Endothelial cell of umbilical vein (primary cell): ENCODE data around the gene OXER1. TPM values are rescaled to one million over a fixed set of nuclear protein-coding genes. Genes with fewer than 3 reads are reported as not detected.

ENCODE experiments used
- BruUV-seq: library from RNA; stranded (reverse); fragments of 400-500 nt; replicated peaks from 2 replicates; lab custom pipeline; 2021; lab: Mats Ljungman, UMichigan
- CTCF ChIA-PET: fragments of 300-600, 350-600 bp; sonication (Branson Sonifier 250); formaldehyde crosslinking; loops from one replicate; lab custom pipeline; 2021; ENCODE audit warnings: antibody characterized with exemption, inconsistent platforms; lab: Charles Lee
- POLR2A ChIA-PET: fragments of 300-600, 350-600 bp; sonication (Branson Sonifier 250); formaldehyde crosslinking; loops from one replicate; lab custom pipeline; 2021; ENCODE audit warnings: antibody characterized with exemption, inconsistent platforms; lab: Charles Lee
- DNase-seq: peaks from one replicate; pipeline ENCODE4 v3.0.0-alpha.2; 2011; ENCODE audit warnings: low read depth, low spot score
- FAIRE-seq: peaks from 2 replicates; lab custom pipeline; 2011; peaks lifted over from hg19 to GRCh38; lab: Jason Lieb, UNC
- H2AFZ ChIP-seq: 2 replicates; pipeline ENCODE4 v1.6.0; 2012; ENCODE audit warnings: low read depth, low read length, control low read depth, inconsistent platforms
- H3K27ac ChIP-seq: 2 replicates; pipeline ENCODE4 v1.5.1; 2011; ENCODE audit warnings: low read depth, mild to moderate bottlenecking, control low read depth, low read length, moderate library complexity; ENCODE audit not compliant: insufficient read depth
- H3K27me3 ChIP-seq, 2 experiments: 2 replicates each; pipeline versions ENCODE4 v1.6.0 to v1.6.1; 2011; ENCODE audit warnings: low read length in 2 of 2, mixed read lengths in 1 of 2; ENCODE audit not compliant: control insufficient read depth in 2 of 2, insufficient read depth in 2 of 2
- H3K36me3 ChIP-seq, 2 experiments: 2 replicates in 1 of 2; 3 replicates in 1 of 2; pipeline ENCODE4 v1.5.1; 2011; ENCODE audit warnings: low read length in 2 of 2, mild to moderate bottlenecking in 1 of 2, moderate library complexity in 1 of 2; ENCODE audit not compliant: control insufficient read depth in 2 of 2, insufficient read depth in 2 of 2; ENCODE audit errors: extremely low read depth in 1 of 2
- H3K4me1 ChIP-seq: 3 replicates; pipeline ENCODE4 v1.5.1; 2011; ENCODE audit warnings: mild to moderate bottlenecking, low read length; ENCODE audit not compliant: control insufficient read depth, insufficient read depth; ENCODE audit errors: extremely low read depth
- H3K4me2 ChIP-seq: 2 replicates; pipeline ENCODE4 v1.6.1; 2011; ENCODE audit warnings: low read length, control low read depth, mixed read lengths; ENCODE audit not compliant: insufficient read depth
- H3K4me3 ChIP-seq, 3 experiments: fragments of 200-600 bp in 1 of 3; sonication (generic), shearing (Covaris generic) in 1 of 3; replicated peaks in 1 of 3; 2 replicates each; pipeline ENCODE4 v1.5.1; 2011 to 2016; ENCODE audit warnings: control low read depth in 3 of 3, low read length in 3 of 3, mild to moderate bottlenecking in 2 of 3, inconsistent platforms in 1 of 3, low read depth in 1 of 3, moderate library complexity in 1 of 3; ENCODE audit not compliant: insufficient read depth in 1 of 3
- H3K79me2 ChIP-seq: 2 replicates; pipeline ENCODE4 v1.6.0; 2012; ENCODE audit warnings: low read length, inconsistent platforms; ENCODE audit not compliant: control insufficient read depth, insufficient read depth
- H3K9ac ChIP-seq: replicated peaks from 2 replicates; pipeline ENCODE3; 2011; ENCODE audit warnings: low read length, control low read depth; ENCODE audit not compliant: insufficient read depth; ENCODE audit errors: extremely low read depth
- H3K9me1 ChIP-seq: replicated peaks from 3 replicates; pipeline ENCODE4 v1.6.0; 2011; ENCODE audit warnings: mild to moderate bottlenecking, low read length; ENCODE audit not compliant: control insufficient read depth, insufficient read depth; ENCODE audit errors: extremely low read depth
- H3K9me3 ChIP-seq: replicated peaks from 2 replicates; pipeline ENCODE4 v1.5.1; 2012; ENCODE audit warnings: low read length, inconsistent platforms; ENCODE audit not compliant: control insufficient read depth, insufficient read depth
- H4K20me1 ChIP-seq: replicated peaks from 2 replicates; pipeline ENCODE3; 2011; ENCODE audit warnings: mild to moderate bottlenecking, low read length; ENCODE audit not compliant: control insufficient read depth, insufficient read depth; ENCODE audit errors: extremely low read depth
- EZH2 ChIP-seq: IDR thresholded peaks from 2 replicates; pipeline ENCODE4 v1.6.1; 2012; ENCODE audit warnings: borderline replicate concordance, low read depth, mild to moderate bottlenecking, moderate library complexity, low read length, inconsistent platforms; ENCODE audit not compliant: severe bottlenecking
- FOS ChIP-seq: IDR thresholded peaks from 2 replicates; pipeline ENCODE4 v1.6.1; 2011; ENCODE audit warnings: mild to moderate bottlenecking, low read length, moderate library complexity, borderline replicate concordance; ENCODE audit not compliant: insufficient read depth
- GATA2 ChIP-seq: IDR thresholded peaks from 2 replicates; pipeline ENCODE4 v1.7.0; 2011; ENCODE audit warnings: low read depth, mild to moderate bottlenecking, moderate library complexity, mixed read lengths, low read length; ENCODE audit not compliant: insufficient read length, insufficient read depth
- JUN ChIP-seq: IDR thresholded peaks from 2 replicates; pipeline ENCODE4 v1.6.1; 2011; ENCODE audit warnings: borderline replicate concordance, low read depth; ENCODE audit not compliant: insufficient read length, insufficient read depth
- MAX ChIP-seq: IDR thresholded peaks from 2 replicates; pipeline ENCODE4 v1.6.1; 2011; ENCODE audit not compliant: insufficient read depth, insufficient read length
- MYC ChIP-seq: IDR thresholded peaks from one replicate; pipeline ENCODE4 v1.6.1; 2011; ENCODE audit warnings: mild to moderate bottlenecking, low read depth, low read length
- POLR2A ChIP-seq: IDR thresholded peaks from 2 replicates; pipeline ENCODE4 v1.6.1; 2012; ENCODE audit warnings: low read depth, mild to moderate bottlenecking, control low read depth, low read length
- POLR2AphosphoS5 ChIP-seq: IDR thresholded peaks from 2 replicates; pipeline ENCODE4 v1.6.1; 2012; ENCODE audit warnings: low read depth, mild to moderate bottlenecking, control low read depth, low read length, moderate library complexity; ENCODE audit not compliant: insufficient read depth
- dilution Hi-C: fragments of 300-500 bp; cut with MboI; formaldehyde crosslinking; loops from one replicate; pipeline ENCODE4 v1.15.0; 2019; ENCODE audit warnings: low sequenced_read_pairs; ENCODE audit not compliant: extremely low pct_ligation_motif_present
- intact Hi-C: fragments of 100-400 bp; cut with micrococcal nuclease; formaldehyde crosslinking; loops from one replicate; pipeline ENCODE4 v1.10.0; 2022
- polyA plus RNA-seq, 4 experiments: library from polyadenylated mRNA; depleted of rRNA in 3 of 4; stranded (reverse) in 3 of 4; unstranded in 1 of 4; fragments of >200 nt; gene quantifications; 2 replicates each; pipeline versions ENCODE4 v1.2.1 to v1.2.3, GENCODE V29; 2011 to 2012; ENCODE audit warnings: missing spikeins in 1 of 4
- total RNA-seq: library from RNA; stranded (reverse); gene quantifications from 2 replicates; pipeline ENCODE4 v1.2.3, GENCODE V29; 2021
- TF ChIP-seq, protein P1 (sequence below), 2 donors: IDR thresholded peaks; 1 replicate in 1 of 2; 2 replicates in 1 of 2; pipeline ENCODE4 v1.5.1; 2011; ENCODE audit warnings: low read length in 2 of 2, mild to moderate bottlenecking in 2 of 2, moderate library complexity in 2 of 2, control low read depth in 1 of 2, inconsistent platforms in 1 of 2, low read depth in 1 of 2; ENCODE audit not compliant: insufficient read depth in 1 of 2; ENCODE audit errors: extremely low read depth in 1 of 2

Gene OXER1
- total and polyA plus RNA-seq, 2 donors (not counting 3 experiments of a cell fraction or from before 2014, with no cell fraction given): 0.18 TPM

DNA sequence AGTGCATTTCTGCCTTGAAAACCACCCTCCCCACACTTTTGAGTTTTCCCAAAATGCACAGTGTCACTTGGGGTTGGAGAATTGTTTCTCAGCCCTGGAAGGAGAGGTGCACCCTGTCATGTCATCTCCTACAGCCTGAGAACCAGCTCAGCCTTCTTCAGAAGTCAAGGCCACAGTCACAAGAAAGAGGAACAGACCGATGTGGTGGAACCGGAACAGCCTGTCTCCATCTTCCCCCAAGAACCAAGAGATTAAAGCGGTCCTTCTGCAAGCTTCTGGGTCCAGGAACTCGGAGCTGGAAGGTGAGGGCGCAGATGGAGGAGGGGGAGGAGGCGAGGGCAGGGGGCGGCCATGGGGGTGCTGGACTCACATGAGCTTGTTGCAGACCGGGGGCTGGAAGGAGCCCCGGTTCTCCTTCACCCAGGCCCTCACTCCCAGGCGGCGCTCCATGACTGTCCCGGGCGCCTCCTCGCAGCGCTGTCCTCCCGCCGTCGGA, 28.2 kb upstream of the OXER1 start:
- no peak overlapping the region for H3K27ac ChIP-seq
- BruUV-seq: no TSS peak
- H3K79me2 ChIP-seq: no peaks in the 10 kb centered on the region
- H3K4me1 ChIP-seq: peaks cover 4% of the 10 kb centered on the region
- TF ChIP-seq MAX (no peak), MYC (no peak), POLR2A (no peak), POLR2AphosphoS5 (no peak), EZH2 (no peak), GATA2 (no peak), FOS (no peak), JUN (no peak)
- TF ChIP-seq, protein P1, sequence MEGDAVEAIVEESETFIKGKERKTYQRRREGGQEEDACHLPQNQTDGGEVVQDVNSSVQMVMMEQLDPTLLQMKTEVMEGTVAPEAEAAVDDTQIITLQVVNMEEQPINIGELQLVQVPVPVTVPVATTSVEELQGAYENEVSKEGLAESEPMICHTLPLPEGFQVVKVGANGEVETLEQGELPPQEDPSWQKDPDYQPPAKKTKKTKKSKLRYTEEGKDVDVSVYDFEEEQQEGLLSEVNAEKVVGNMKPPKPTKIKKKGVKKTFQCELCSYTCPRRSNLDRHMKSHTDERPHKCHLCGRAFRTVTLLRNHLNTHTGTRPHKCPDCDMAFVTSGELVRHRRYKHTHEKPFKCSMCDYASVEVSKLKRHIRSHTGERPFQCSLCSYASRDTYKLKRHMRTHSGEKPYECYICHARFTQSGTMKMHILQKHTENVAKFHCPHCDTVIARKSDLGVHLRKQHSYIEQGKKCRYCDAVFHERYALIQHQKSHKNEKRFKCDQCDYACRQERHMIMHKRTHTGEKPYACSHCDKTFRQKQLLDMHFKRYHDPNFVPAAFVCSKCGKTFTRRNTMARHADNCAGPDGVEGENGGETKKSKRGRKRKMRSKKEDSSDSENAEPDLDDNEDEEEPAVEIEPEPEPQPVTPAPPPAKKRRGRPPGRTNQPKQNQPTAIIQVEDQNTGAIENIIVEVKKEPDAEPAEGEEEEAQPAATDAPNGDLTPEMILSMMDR (IDR thresholded peaks at IDR 0.05; ENCODE audit: extremely low read depth in 1 of 2, insufficient read depth in 1 of 2, low read depth in 1 of 2, low read length in 2 of 2): no peak
- DNase-seq: no peak
- H4K20me1 ChIP-seq: no peaks in the 10 kb centered on the region
- H3K36me3 ChIP-seq: no peaks in the 10 kb centered on the region
- ChIA-PET POLR2A (no interaction called here), CTCF (interaction anchor here (0.7 to 1.6 kb wide), 2 partner anchors 9 to 18 kb away, joined by 4 to 7 read pairs; no protein-coding TSS in a partner anchor)
- intact Hi-C loops: no loop called here
- peak overlapping the region; percentile 33 to 47 (median 44) for H3K4me3 ChIP-seq
- H3K27me3 ChIP-seq: peaks cover 11 to 12% of the 10 kb centered on the region in 2 experiments
- H2AFZ ChIP-seq: peak overlapping the region; percentile 83
- FAIRE-seq: peak; percentile 46
- dilution Hi-C loops: no loop called here
- no peak overlapping the region for H3K9ac ChIP-seq
- H3K9me3 ChIP-seq: no peaks in the 10 kb centered on the region
- peak overlapping the region; percentile 90 for H3K4me2 ChIP-seq
- no peaks in the 10 kb centered on the region for H3K9me1 ChIP-seq
